DND-41 (cell line): Measurements from ENCODE around the gene EXOSC2.
A peak's percentile ranks its signal among the peaks of the same experiment; 100 is the strongest.

Experiments
- ATAC-seq: fragments of 200-7000 bp; cut with Tn5 transposase; 3 replicates; pipeline ENCODE4 v1.9.1; 2021; ENCODE audit warnings: low read depth; ENCODE audit not compliant: insufficient read depth
- DNase-seq: peaks from one replicate; pipeline ENCODE4 v3.0.0-alpha.2; 2020
- H2AFZ ChIP-seq: 2 replicates; pipeline ENCODE4 v1.6.0; 2012; ENCODE audit warnings: low read depth, low read length
- H3K27ac ChIP-seq: 2 replicates; pipeline ENCODE4 v1.5.1; 2012; ENCODE audit warnings: low read length, inconsistent platforms
- H3K27me3 ChIP-seq: fragments of 200-600 bp; sonication (generic); 2 replicates; pipeline ENCODE4 v1.6.0; 2012; ENCODE audit warnings: low read length, mild to moderate bottlenecking, inconsistent platforms; ENCODE audit not compliant: insufficient read depth, poor library complexity
- H3K36me3 ChIP-seq: 2 replicates; pipeline ENCODE4 v1.5.1; 2012; ENCODE audit warnings: low read length, inconsistent platforms; ENCODE audit not compliant: insufficient read depth
- H3K4me1 ChIP-seq: 2 replicates; pipeline ENCODE4 v1.5.1; 2012; ENCODE audit warnings: mild to moderate bottlenecking, low read length; ENCODE audit not compliant: insufficient read depth
- H3K4me2 ChIP-seq: 2 replicates; pipeline ENCODE4 v1.6.0; 2012; ENCODE audit warnings: mild to moderate bottlenecking, moderate library complexity, low read length, inconsistent platforms; ENCODE audit not compliant: insufficient read depth
- H3K4me3 ChIP-seq, 2 experiments: fragments of 200-600 bp in 1 of 2; shearing (Covaris generic) in 1 of 2; 2 replicates each; pipeline ENCODE4 v1.5.1; 2012 to 2016; ENCODE audit warnings: inconsistent platforms in 2 of 2, low read length in 2 of 2, mild to moderate bottlenecking in 2 of 2, low read depth in 1 of 2, moderate library complexity in 1 of 2
- H3K79me2 ChIP-seq: 2 replicates; pipeline ENCODE4 v1.6.0; 2012; ENCODE audit warnings: low read length, inconsistent platforms; ENCODE audit not compliant: insufficient read depth
- H3K9ac ChIP-seq: 2 replicates; pipeline ENCODE4 v1.6.0; 2012; ENCODE audit warnings: low read depth, mild to moderate bottlenecking, inconsistent platforms, low read length, moderate library complexity
- H3K9me3 ChIP-seq: 2 replicates; pipeline ENCODE4 v1.5.1; 2012; ENCODE audit warnings: low read length, moderate library complexity, mild to moderate bottlenecking, inconsistent platforms; ENCODE audit not compliant: insufficient read depth, severe bottlenecking
- H4K20me1 ChIP-seq: 2 replicates; pipeline ENCODE4 v1.6.0; 2012; ENCODE audit warnings: low read length; ENCODE audit not compliant: insufficient read depth
- CTCF ChIP-seq: IDR thresholded peaks from 2 replicates; pipeline ENCODE4 v1.5.1; 2012; ENCODE audit warnings: borderline replicate concordance, low read length, moderate library complexity, mild to moderate bottlenecking; ENCODE audit not compliant: poor library complexity, severe bottlenecking; ENCODE audit errors: extremely low read depth
- EZH2 ChIP-seq: IDR thresholded peaks from 3 replicates; pipeline ENCODE4 v1.6.1; 2012; ENCODE audit warnings: borderline replicate concordance, low read depth, mild to moderate bottlenecking, moderate library complexity, low read length, inconsistent platforms; ENCODE audit not compliant: severe bottlenecking

Gene EXOSC2

DNA sequence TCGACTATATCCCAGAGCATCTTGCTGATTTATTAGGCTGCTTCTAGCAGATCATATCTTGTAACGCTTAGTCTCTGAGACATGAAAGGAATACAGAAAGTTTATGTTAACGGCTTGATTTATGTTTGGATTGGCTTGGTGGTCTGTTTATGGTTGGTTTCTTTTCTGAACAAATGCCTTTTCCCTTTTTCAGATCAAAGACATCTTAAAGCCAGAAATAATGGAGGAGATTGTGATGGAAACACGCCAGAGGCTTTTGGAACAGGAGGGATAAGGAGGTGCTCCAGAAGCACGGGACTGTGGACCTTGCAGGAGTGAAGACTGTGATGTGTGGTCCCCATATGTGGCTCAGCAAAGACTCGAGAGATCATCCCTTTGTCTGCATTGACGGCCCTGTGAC is 9.9 kb downstream of the EXOSC2 start:
- H3K4me3 ChIP-seq, result no peak overlapping the region
- peaks cover 60% of the 10 kb centered on the region for H3K36me3 ChIP-seq
- no peak overlapping the region for H3K9ac ChIP-seq
- no peaks in the 10 kb centered on the region for H3K4me1 ChIP-seq
- no peak for TF ChIP-seq EZH2
- no peak for TF ChIP-seq CTCF
- H4K20me1 ChIP-seq, result peaks cover 46% of the 10 kb centered on the region
- H2AFZ ChIP-seq, result no peak overlapping the region
- DNase-seq (no peak), ATAC-seq (no peak)
- no peak overlapping the region for H3K27ac ChIP-seq
- H3K79me2 ChIP-seq, result peaks cover 24% of the 10 kb centered on the region; the same call in 1 of the 2 replicates
- H3K4me2 ChIP-seq, result no peak overlapping the region
- H3K27me3 ChIP-seq, result no peaks in the 10 kb centered on the region
- H3K9me3 ChIP-seq, result no peaks in the 10 kb centered on the region

GRCh38 chr9:130707225-130707976 is 13.8 kb downstream of the EXOSC2 start:
- H3K79me2 ChIP-seq, result no peaks in the 10 kb centered on the region
- H3K9ac ChIP-seq, result no peak overlapping the region
- ATAC-seq (peak; percentile 64; the same call in 2 of the 3 replicates), DNase-seq (peak; percentile 64)
- peaks cover 6% of the 10 kb centered on the region for H3K4me1 ChIP-seq
- peaks cover 17% of the 10 kb centered on the region; the same call in 1 of the 2 replicates for H4K20me1 ChIP-seq
- H3K27me3 ChIP-seq, result no peaks in the 10 kb centered on the region
- no peak overlapping the region for H3K27ac ChIP-seq
- H3K9me3 ChIP-seq, result no peaks in the 10 kb centered on the region
- no peak overlapping the region for H3K4me2 ChIP-seq
- H3K36me3 ChIP-seq, result peaks cover 25% of the 10 kb centered on the region
- H3K4me3 ChIP-seq, result no peak overlapping the region
- TF ChIP-seq EZH2 (no peak), CTCF (peak; percentile 80)
- no peak overlapping the region for H2AFZ ChIP-seq

DNA sequence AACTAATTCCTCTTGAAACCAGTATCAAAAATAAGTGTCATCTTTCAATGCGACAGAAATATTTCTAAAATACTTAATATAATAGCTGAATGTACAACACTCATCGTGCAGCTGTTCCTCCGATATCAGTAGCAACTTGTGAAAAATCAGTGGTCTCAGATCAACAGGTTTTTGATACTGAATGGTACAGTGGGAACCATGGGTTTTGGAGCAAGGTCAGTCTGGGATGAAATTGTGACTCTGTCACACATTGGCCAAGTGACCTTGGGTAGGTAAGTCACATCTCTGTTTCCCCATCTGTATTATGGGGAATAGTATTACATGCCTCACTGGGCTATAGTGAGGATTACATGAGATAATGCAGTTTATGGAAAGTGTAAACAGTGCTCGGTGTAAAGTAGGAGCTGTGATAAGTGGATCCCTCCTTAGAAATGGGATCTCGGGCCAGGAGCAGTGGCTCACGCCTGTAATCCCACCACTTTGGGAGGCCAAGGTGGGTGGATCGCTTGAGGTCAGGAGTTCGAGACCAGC is 17.3 kb downstream of the EXOSC2 start:
- no peak overlapping the region for H3K4me2 ChIP-seq
- H3K9ac ChIP-seq, result no peak overlapping the region
- H3K36me3 ChIP-seq, result no peaks in the 10 kb centered on the region
- H3K9me3 ChIP-seq, result no peaks in the 10 kb centered on the region
- TF ChIP-seq EZH2 (no peak), CTCF (no peak)
- H4K20me1 ChIP-seq, result peaks cover 4% of the 10 kb centered on the region; the same call in 1 of the 2 replicates
- ATAC-seq, result no peak
- no peak overlapping the region for H3K27ac ChIP-seq
- H3K79me2 ChIP-seq, result peaks cover 28% of the 10 kb centered on the region
- H2AFZ ChIP-seq, result no peak overlapping the region
- DNase-seq, result no peak
- peaks cover 32% of the 10 kb centered on the region for H3K4me1 ChIP-seq
- H3K4me3 ChIP-seq, result no peak overlapping the region
- no peaks in the 10 kb centered on the region for H3K27me3 ChIP-seq
